ENCODE measurements around the gene ANKRD1.

ANKRD1 gene

GRCh38 chr10:90871279-90871765, 49.6 kb downstream of the ANKRD1 start:
- peak overlapping the region; percentile 90 for H2AFZ ChIP-seq (ENCODE audit: low read depth, low read length)
- TF ChIP-seq CTCF (IDR thresholded peaks at IDR 0.05; ENCODE audit: low read depth, low read length) (peak; percentile 61), EZH2phosphoT487 (IDR thresholded peaks at IDR 0.05; ENCODE audit: low read depth) (no peak)
- H3K4me3 ChIP-seq (ENCODE audit: low read length): peak overlapping the region; percentile 93
- no peaks in the 10 kb centered on the region for H3K9me3 ChIP-seq (ENCODE audit: insufficient read depth, low read length)
- H3K27ac ChIP-seq (ENCODE audit: low read length): peak overlapping the region; percentile 53
- peaks cover 25% of the 10 kb centered on the region for H3K4me1 ChIP-seq (ENCODE audit: low read length)
- peaks cover 29% of the 10 kb centered on the region for H3K79me2 ChIP-seq (ENCODE audit: low read length)
- peaks cover 6% of the 10 kb centered on the region for H3K36me3 ChIP-seq (replicated peaks; ENCODE audit: low read depth, low read length)
- peak overlapping the region; percentile 80 for H3K9ac ChIP-seq (ENCODE audit: low read length)
- no peaks in the 10 kb centered on the region for H3K27me3 ChIP-seq (ENCODE audit: low read depth, low read length)
- peaks cover 9% of the 10 kb centered on the region for H4K20me1 ChIP-seq (ENCODE audit: insufficient read depth, low read length)
- H3K4me2 ChIP-seq (ENCODE audit: low read length): peak overlapping the region; percentile 87

- TF ChIP-seq CTCF (IDR thresholded peaks at IDR 0.05; ENCODE audit: low read depth, low read length) (no peak), EZH2phosphoT487 (IDR thresholded peaks at IDR 0.05; ENCODE audit: low read depth) (no peak)
- Histone ChIP-seq H4K20me1 (ENCODE audit: insufficient read depth, low read length) (no peaks in the 10 kb centered on the region), H3K27me3 (ENCODE audit: low read depth, low read length) (peaks cover 17% of the 10 kb centered on the region), H3K9me3 (ENCODE audit: insufficient read depth, low read length) (no peaks in the 10 kb centered on the region), H3K36me3 (replicated peaks; ENCODE audit: low read depth, low read length) (no peaks in the 10 kb centered on the region), H3K27ac (ENCODE audit: low read length) (no peak overlapping the region), H3K9ac (ENCODE audit: low read length) (no peak overlapping the region), H3K4me3 (ENCODE audit: low read length) (no peak overlapping the region), H3K4me2 (ENCODE audit: low read length) (peak overlapping the region; percentile 14; the same call in 1 of the 2 replicates), H2AFZ (ENCODE audit: low read depth, low read length) (no peak overlapping the region), H3K4me1 (ENCODE audit: low read length) (peaks cover 7% of the 10 kb centered on the region; the same call in 1 of the 2 replicates), H3K79me2 (ENCODE audit: low read length) (no peaks in the 10 kb centered on the region)
Observed at GRCh38 chr10:90866050-90866598, 54.8 kb downstream of the ANKRD1 start.

GRCh38 chr10:90865401-90865800, 55.5 kb downstream of the ANKRD1 start:
- TF ChIP-seq CTCF (IDR thresholded peaks at IDR 0.05; ENCODE audit: low read depth, low read length) (peak; percentile 51), EZH2phosphoT487 (IDR thresholded peaks at IDR 0.05; ENCODE audit: low read depth) (no peak)
- no peaks in the 10 kb centered on the region for H3K36me3 ChIP-seq (replicated peaks; ENCODE audit: low read depth, low read length)
- H3K4me2 ChIP-seq (ENCODE audit: low read length): peak overlapping the region; percentile 21
- 0 out of 2 replicates have a peak overlapping the region, but pooled peaks have one; percentile 46 for H2AFZ ChIP-seq (ENCODE audit: low read depth, low read length)
- H3K79me2 ChIP-seq (ENCODE audit: low read length): no peaks in the 10 kb centered on the region
- H3K27me3 ChIP-seq (ENCODE audit: low read depth, low read length): peaks cover 17% of the 10 kb centered on the region
- no peaks in the 10 kb centered on the region for H3K9me3 ChIP-seq (ENCODE audit: insufficient read depth, low read length)
- H4K20me1 ChIP-seq (ENCODE audit: insufficient read depth, low read length): no peaks in the 10 kb centered on the region
- H3K4me3 ChIP-seq (ENCODE audit: low read length): no peak overlapping the region
- H3K27ac ChIP-seq (ENCODE audit: low read length): no peak overlapping the region
- no peak overlapping the region for H3K9ac ChIP-seq (ENCODE audit: low read length)
- H3K4me1 ChIP-seq (ENCODE audit: low read length): peaks cover 3% of the 10 kb centered on the region; the same call in 1 of the 2 replicates

GRCh38 chr10:90862908-90863514, 57.9 kb downstream of the ANKRD1 start:
- Histone ChIP-seq H3K36me3 (replicated peaks; ENCODE audit: low read depth, low read length) (no peaks in the 10 kb centered on the region), H3K27ac (ENCODE audit: low read length) (no peak overlapping the region), H3K4me1 (ENCODE audit: low read length) (peaks cover 8% of the 10 kb centered on the region; the same call in 1 of the 2 replicates), H2AFZ (ENCODE audit: low read depth, low read length) (no peak overlapping the region), H3K4me2 (ENCODE audit: low read length) (no peak overlapping the region), H3K9me3 (ENCODE audit: insufficient read depth, low read length) (no peaks in the 10 kb centered on the region), H3K27me3 (ENCODE audit: low read depth, low read length) (peaks cover 24% of the 10 kb centered on the region), H3K79me2 (ENCODE audit: low read length) (no peaks in the 10 kb centered on the region), H3K9ac (ENCODE audit: low read length) (no peak overlapping the region), H4K20me1 (ENCODE audit: insufficient read depth, low read length) (no peaks in the 10 kb centered on the region), H3K4me3 (ENCODE audit: low read length) (no peak overlapping the region)
- peak; percentile 69 for TF ChIP-seq CTCF (IDR thresholded peaks at IDR 0.05; ENCODE audit: low read depth, low read length)
- TF ChIP-seq EZH2phosphoT487 (IDR thresholded peaks at IDR 0.05; ENCODE audit: low read depth): no peak

Measured in OCI-LY3 (cell line).